GM18870 (cell line): Measurements from ENCODE around the gene TPK1.
"Not testable (repeated sequence)": the region's sequence is repeated elsewhere in the genome, so short reads cannot be mapped to it uniquely, and the experiment has no call there.

Experiments
- ATAC-seq: cut with Tn5 transposase; IDR thresholded peaks from one replicate; pipeline ENCODE4 v1.9.1; 2021; ENCODE audit warnings: moderate library complexity; ENCODE audit not compliant: unreplicated experiment

The TPK1 gene

DNA sequence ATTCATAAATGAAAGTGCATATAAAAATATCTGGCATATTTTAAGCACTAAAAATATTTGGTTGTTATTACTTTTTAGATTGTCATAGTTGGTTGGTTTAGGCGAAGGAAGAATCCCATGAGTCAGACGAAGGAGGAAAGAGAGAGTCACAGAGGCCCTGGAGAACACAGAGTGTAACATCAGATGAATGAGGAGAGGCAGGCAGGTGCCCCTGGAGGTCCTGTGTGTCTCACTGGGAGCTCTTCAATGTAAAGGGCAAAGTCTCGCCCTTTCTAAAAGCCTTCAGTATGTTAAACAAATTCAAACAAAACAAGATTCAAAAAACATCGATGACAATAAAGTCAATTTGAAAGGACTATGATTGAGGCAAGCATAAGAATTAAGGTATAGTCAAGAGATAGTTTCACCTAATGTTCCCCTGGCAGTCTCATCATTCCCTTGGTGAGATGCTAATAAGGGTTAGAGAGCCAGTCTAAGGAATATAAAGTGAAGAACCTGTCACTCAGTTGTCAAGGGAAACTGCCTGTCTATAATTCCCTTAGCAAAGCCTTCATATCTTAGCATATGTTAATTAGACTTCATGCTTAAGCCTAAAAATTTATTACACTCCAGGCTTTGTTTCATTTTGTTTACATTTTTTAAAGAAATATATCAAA, 194.3 kb downstream of the TPK1 start:
- no peak for ATAC-seq

DNA sequence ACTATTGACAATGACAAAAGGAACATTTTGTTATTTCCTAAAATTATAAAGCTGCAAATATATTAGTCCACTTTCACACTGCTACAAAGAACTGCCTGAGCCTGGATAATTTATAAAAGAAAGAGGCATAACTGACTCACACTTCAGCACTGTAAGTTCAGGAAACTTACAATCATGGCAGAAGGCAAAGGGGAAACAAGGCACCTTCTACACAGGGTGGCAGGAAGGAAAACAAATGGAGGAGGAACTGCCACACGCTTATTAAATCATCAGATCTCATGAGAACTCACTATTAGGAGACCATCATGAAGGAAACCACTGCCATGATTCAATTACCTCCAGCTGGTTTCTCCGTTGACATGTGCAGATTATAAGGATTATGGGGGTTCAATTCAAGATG, 203.1 kb downstream of the TPK1 start:
- no peak for ATAC-seq

DNA sequence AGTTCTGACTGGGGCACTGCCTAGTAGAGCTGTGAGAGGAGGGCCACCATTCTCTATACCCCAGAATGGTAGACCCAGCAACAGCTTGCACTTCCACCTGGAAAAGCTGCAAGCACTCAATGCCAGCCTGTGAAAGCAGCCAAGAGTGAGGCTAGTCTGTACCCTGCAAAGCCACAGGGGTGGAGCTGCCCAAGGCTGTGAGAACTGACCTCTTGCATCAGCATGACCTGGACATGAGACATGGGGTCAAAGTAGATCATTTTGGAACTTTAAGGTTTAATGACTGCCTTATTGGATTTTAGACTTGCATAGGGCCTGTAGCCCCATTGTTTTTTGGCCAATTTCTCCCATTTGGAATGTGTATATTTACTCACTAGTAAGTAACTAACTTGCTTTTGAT, 206.3 kb downstream of the TPK1 start:
- ATAC-seq = no peak

DNA sequence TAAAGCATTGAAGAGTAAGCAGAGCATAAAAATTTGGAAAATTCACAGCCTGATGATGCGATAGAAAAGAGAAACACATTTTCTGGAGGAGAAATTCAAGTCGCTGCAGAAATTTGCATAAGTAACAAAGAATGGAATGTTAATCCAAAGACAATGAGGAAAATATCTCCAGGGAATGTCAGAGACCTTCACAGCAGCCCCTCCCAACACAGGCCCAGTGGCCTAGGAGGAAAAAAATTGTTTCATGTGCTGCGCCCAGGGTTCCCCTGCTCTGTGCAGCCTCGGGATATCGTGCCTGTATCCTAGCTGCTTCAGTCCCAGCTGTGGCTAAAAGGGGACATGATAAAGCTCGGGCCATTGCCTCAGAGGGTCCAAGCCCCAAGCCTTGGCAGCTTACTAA, 206.8 kb downstream of the TPK1 start:
- no peak for ATAC-seq

DNA sequence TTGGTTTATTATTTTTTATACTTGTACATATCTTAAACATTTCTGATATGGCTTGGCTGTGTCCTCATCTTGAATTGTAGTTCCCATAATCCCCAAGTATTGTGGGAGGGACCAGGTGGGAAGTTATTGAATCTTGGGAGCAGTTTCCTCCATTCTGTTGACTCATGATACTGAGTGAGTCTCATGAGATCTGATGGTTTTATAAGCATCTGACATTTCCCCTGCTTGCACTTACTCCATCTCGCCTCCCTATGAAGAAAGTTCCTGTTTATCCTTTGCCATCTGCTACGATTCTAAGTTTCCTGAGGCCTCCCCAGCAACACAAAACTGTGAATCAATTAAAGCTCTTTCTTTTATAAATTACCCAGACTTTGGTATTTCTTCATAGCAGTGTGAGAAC, 207.7 kb downstream of the TPK1 start:
- ATAC-seq = no peak

DNA sequence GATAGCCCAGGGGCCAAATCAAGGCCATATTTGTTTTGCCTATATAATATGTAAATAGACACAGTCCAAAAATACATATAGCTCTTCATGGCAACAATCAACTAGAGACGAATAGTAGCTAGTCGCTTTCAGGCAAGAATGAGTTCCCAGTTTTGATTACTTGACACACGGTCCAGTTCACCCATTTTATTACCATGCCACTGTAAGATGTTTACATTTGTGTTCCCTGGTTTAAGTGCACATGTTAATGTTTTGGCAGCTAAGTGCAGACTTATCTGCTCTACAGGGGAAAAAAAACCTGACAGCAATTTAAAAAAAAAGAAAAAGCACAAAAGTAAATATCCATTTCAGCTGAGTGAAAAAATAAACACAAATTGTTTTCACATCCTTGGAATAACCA, 213.1 kb downstream of the TPK1 start:
- ATAC-seq = no peak

DNA sequence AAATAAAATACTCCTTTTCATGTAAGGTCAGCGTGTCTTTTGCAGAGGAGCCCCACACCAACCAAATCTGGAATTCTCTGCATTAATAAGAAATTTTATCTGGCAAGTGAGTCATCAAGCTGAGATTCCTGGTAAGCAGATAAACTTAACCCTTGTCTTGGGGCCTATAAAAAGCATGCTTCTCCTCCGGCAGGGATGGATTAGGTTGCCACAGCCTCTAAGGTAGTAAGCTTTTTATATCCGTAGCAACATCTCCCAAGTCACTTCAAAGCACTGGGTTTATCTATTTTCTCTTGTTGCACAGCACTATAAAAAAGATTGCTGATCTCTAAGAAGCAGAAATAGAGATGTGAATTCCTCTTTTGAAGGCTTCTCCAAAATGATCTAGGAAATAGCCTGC, 229.6 kb downstream of the TPK1 start:
- ATAC-seq = no peak

DNA sequence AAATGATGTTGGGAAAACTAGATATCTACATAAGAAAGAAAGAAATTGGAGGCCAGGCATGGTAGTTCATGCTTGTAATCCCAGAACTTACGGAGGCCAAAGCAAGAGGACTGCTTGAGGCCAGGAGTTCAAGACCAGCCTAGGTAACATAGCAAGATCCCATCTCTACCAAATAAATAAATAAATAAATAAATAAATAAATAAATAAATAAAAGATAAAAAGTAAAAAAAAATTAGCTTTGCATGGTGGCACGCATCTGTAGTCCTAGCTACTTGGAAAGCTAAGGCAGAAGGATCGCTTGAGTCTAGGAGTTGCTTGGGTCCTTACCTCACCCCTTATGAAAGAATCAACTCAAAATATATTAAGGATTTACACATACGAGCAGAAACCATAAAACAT, 238.9 kb downstream of the TPK1 start:
- no peak for ATAC-seq

DNA sequence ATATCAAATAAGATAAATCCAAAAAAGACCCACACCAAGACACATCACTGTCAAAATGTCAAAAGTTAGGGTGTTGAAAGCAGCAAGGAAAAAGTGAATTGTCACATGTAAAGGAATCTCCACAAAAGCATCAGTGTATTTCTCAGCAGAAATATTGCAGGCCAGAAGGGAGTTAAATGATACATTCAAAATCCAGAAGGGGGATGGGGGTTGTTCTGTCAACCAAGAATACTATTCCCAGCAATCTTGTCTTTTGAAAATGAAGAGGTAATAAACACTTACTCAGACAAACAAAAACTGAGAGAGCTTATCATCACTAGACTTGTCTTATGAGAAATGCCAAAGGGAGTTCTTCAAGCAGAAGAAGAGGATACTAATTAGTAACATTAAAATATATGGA, 241.3 kb downstream of the TPK1 start:
- ATAC-seq = no peak

DNA sequence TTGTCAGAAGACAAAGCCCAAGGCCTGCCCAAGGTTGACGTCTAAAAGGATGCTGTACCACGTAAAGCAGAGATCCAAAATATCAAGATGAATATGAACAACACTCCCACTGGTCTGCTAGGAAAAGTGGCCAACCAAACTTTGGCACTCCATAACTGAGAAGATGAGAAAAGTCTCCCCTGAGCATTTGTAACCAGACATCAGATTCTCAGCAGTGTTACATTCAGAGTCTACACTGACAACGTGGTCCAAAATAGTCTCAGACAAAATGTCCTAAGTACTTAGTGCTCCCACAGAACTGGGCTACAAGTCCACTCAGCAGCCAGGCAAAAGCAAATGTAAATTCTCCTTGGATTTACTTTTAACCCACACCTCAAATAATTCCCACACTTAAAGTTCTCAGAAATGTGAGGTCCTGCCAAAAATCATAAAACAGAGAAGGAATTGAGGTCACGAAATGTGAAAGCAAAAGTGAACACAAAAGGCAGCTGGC, 247.2 kb downstream of the TPK1 start:
- no peak for ATAC-seq

DNA sequence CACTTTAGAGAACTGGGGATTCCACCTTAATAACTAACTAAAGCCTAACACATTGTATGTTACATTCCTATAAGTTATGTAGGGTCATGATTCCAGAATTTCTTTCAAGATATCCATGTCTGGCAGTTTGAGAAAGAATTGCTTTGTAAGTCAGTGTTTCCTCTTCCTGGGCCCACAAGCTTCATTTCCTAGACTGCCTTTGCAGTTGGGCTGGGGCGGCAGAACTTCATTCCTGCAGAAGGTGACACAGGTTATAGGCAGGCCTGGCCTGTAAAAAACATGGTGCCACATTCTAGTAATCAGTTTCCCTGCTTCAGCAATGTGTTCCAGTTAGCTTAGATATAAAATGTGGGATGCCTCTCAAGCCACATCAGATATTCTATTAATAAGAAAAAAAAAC, 248.2 kb downstream of the TPK1 start:
- no peak for ATAC-seq

DNA sequence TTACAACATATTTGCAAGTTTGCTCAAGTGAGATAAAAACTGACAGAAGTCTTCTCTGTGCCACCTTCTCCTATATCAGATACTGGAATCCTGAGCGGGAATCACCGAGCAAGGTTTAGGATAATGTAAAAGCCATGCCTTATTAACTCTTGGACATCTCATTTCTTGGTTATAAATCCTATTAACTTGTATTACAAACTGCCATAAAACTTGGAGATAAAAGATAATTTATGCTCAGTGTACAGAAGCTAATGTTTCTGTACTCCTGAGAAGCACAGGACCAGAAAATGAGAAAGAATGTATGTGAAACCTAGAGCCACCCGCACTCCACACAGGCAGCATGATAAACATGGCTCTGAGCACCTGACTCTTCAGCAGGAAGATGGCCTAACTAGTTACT, 251.1 kb downstream of the TPK1 start:
- no peak for ATAC-seq

DNA sequence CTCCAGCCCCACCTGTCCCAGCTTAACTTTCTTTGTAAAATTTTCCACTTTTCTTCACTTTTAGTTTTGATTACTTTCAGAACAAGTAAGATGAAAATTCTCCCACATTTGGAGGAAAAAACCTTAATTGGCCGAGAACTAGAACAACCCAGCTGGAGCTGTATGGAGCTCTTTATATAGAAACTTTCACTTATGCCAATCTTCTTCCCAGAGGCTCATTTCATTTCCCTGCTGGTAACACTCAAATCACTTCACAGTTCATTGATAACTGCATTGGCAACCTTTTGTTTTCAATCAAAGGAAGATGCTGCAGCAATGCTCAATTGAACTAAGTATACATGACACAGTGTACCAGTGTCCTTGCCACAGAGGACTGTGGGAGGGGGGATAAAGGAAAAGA, 256.2 kb downstream of the TPK1 start:
- no peak for ATAC-seq

DNA sequence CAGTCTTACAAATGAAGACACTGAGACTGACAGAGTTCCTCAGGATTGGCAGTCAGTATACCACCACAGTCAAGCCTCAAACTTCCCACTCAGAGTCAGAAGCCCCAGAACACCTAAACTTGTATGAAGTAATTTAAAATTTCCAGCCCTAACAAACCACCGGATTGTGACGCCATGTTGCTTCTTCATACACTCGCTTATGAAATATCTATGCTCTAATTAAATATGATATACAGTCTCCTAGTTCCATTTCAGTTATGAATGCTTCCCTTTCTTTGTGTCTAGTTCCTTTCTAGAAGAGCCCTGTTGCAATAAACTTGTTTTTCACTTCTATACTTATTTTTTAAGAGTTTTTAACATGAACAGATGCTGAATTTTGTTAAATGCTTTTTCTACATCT, 260.4 kb downstream of the TPK1 start:
- ATAC-seq = no peak

DNA sequence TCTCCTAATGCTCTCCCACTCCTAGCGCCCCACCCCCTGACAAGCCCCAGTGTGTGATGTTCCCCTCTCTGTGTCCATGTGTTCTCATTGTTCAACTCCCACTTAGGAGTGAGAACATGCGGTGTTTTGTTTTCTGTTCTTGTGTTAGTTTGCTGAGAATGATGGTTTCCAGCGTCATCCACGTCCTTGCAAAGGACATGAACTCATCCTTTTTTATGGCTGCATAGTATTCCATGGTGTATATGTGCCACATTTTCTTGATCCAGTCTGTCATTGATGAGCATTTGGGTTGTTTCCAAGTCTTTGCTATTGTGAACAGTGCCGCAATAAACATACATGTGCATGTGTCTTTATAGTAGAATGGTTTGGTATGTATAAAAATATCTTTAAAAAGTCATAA, 261.1 kb downstream of the TPK1 start:
- not testable (repeated sequence) for ATAC-seq

DNA sequence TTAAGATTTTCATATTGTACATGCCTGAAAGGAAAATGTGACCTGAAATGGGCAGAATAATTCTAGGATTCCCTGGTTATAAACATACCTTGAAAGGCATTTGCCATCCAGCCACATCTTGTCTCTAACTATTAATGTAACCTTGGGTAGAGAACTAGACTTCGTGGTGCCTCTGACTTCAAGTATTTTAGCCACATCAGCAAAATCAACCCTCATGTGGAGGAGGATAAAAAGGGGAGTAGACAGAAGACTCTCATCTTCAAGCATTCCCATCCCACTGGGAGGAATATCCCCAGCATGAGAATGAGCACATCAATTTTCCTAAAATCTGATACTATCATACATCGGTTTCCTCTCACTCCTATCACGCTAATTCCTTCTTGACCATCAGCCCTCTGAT, 267.6 kb downstream of the TPK1 start:
- no peak for ATAC-seq

DNA sequence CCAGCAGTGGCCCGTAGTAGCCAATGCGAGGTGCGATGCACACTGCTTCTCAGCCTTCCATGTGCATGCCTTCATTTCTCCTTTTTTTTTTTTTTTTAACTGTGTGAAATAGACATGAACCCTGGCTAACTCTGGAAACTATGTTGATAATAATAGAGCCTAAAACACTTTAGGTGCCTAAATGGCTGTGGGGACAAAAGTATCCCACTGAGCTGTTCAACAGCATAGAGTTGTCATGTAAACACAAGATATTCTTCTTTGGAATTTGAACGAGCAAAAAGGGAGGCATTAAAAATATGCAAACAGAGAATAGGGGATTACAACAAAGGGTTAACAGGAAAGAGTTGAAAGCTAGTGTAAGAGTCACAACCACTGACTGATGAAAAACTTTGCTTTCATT, 270.3 kb downstream of the TPK1 start:
- ATAC-seq = no peak

DNA sequence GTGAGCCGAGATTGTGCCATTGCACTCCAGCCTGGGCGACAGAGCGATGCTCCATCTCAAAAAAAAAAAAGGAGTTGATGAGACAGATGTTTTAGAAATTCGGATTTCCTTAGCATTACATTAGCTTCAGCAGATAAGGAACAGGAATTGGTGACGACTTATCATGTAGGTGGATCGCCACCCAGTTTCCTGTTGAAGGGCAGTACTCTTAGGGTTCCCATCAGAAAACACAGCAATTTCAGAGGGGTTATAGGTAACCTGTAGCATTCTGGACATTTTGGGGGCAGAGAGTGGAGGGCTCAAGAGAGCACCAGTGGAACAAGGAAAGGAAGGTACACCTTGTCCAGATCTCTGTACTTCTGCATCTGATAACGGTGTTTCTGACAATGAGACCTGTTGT, 286.0 kb downstream of the TPK1 start:
- no peak for ATAC-seq

DNA sequence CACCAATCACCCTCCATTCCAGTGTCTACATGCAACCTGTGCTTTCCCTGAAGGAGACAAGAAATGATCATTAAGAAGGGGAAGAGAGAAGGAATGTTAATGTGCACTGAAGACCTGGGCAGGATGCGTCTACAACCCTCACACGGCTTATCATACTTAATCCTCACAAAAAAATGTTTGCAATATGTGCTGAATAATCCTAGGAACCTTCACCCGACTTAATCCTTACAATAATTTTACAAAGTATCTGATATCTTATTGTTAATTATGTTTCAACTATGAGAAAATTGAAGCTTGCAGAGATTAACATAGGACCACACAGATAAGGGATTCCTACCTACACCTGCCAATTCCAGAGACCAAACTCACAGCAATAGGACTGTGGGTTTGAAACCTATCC, 287.3 kb downstream of the TPK1 start:
- no peak for ATAC-seq

DNA sequence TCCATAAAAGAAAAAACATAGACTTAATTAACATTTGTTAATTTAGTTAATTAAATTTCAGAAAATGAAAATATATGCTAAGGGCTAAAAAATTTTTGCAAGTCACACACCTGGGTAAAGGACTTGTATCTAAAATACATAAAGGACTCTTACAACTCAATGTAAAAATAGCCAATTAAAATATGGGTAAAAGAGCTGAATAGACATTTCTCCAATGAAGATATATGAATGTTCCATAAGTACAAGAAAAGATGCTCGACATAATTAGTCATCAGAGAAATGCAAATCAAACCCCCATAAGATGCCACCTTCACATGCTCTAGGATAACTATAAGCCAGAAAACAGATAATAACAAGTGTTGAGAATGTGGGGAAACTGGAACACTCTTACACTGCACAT, 288.0 kb downstream of the TPK1 start:
- ATAC-seq = no peak

DNA sequence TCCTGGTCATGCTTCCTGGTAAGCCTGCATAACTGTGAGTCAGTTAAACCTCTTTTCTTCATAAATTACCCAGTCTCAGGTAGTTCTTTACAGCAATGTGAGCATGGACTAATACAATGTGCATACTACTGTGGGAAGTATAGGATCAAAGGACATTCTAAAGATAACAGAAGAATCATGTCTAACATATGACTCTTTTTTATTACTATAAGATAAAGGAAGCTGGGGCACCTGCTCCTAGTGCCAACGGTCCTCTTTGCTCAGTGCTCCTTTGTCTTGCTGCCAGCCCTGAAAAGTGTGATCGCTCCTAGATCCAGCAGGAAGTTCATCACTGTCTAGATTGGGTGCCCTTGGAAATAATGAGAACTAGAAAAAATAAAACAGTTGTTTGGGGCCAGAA, 289.1 kb downstream of the TPK1 start:
- no peak for ATAC-seq

DNA sequence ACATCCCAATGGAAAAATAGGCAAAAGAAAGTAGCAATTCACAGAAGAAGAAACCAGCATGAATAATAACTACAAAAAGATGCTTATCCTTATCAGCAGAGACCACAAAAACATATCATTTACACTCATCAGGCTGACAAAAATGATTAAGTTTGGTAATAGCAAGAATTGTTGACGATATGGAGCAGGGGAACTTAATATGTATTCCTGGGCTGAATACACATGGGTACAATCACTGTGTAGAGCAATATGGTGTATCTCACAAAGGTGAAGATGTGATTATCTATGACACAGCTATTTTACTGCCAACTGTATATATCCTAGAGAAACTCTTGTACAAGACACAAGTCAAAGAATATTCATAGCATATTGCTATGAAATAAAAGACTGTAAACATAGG, 290.5 kb downstream of the TPK1 start:
- no peak for ATAC-seq

DNA sequence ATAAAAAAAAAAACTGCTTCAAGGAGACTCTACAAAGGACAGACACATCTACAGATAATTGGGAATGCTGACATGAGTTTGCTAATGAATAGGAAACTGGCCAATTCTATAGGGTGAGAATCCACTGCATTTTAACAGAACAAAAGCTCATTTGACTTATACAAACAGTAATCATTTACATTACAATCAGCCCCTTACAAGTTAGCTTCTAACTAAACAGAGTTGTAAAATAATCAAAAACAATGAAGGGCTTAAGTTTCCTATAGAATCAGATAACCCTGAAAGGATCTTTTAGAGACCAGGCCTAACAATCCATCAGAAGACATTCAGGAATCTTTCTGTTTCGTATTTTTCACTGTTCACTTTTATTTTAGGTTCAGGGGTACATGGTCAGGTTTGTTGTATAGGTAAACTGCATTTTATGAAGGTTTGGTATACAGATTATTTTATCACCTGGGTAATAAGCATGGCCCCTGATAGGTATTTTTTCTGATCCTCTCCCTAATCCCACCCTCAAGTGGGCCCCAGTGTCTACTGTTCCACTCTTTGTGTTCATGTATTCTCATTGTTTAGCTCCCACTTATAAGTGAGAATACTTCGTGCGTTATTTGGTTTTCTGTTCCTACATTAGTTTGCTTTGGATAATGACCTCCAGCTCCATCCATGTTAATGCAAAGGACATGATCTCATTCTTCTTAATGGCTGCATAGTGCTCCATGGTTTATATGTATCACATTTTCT, 301.0 kb downstream of the TPK1 start:
- no peak for ATAC-seq
